GM10266 (cell line): Measurements from ENCODE around the gene MRGPRX4.
A peak's percentile ranks its signal among the peaks of the same experiment; 100 is the strongest.
"Not testable (repeated sequence)": the region's sequence is repeated elsewhere in the genome, so short reads cannot be mapped to it uniquely, and the experiment has no call there.

Source experiments
- DNase-seq: peaks from one replicate; pipeline ENCODE4 v3.0.0; 2012; ENCODE audit errors: extremely low spot score
- TF ChIP-seq, protein P1 (sequence below): IDR thresholded peaks from 2 replicates; pipeline ENCODE4 v1.5.1; 2012; ENCODE audit warnings: mild to moderate bottlenecking, low read depth; ENCODE audit not compliant: control insufficient read depth, insufficient read depth; ENCODE audit errors: missing control alignments

The MRGPRX4 gene

DNA sequence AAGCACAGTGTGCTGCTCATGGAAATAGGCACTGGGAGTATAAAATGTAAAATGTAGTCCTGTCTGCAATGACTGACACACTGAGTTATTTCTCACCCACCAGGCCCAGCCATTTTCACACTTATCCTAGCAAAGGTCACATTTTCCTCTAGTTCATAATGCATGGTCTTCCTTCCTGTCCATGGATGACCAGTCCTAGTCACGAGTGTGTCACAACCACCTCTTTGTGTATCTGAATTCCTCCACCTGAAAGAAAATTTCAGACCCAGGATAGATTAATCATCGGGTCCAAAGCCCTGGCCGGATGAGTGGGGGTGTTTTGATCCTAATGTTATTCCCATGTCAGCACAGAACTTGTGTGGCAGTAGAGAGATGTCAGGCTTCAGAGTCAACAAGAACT lies at the start of gene MRGPRX4:
TSS of gene MRGPRX4 (plus strand) at position 172 of the 400 bp plus-strand sequence. CDS start 420 bp downstream, outside the sequence.
- DNase-seq, result no peak
- TF ChIP-seq, protein P1, sequence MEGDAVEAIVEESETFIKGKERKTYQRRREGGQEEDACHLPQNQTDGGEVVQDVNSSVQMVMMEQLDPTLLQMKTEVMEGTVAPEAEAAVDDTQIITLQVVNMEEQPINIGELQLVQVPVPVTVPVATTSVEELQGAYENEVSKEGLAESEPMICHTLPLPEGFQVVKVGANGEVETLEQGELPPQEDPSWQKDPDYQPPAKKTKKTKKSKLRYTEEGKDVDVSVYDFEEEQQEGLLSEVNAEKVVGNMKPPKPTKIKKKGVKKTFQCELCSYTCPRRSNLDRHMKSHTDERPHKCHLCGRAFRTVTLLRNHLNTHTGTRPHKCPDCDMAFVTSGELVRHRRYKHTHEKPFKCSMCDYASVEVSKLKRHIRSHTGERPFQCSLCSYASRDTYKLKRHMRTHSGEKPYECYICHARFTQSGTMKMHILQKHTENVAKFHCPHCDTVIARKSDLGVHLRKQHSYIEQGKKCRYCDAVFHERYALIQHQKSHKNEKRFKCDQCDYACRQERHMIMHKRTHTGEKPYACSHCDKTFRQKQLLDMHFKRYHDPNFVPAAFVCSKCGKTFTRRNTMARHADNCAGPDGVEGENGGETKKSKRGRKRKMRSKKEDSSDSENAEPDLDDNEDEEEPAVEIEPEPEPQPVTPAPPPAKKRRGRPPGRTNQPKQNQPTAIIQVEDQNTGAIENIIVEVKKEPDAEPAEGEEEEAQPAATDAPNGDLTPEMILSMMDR, result no peak

- DNase-seq, result not testable (repeated sequence)
These were observed 41.5 kb upstream of the MRGPRX4 start for GRCh38 chr11:18131115-18131514.

DNA sequence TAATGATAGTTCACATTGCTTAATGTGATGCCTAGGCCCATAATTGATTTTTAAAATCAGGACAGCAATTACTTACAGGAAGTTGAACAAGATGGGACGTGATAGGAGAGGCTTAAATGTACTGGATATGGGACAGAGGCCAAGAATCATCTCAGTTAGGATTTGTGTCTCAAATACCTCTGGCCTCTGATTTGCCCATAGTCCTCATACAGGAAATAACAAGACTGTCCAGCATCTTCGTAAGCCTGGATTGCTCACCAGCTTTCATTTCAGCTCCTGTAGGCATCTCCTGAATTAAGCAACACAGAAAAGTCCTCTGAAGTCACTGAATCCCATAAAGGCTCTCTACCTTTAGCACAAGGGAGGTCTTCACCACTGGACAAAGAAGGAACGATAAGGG lies 40.3 kb upstream of the MRGPRX4 start, which contains the start of gene MRGPRX3:
TSS of gene MRGPRX3 (plus strand) at position 231 of the 400 bp plus-strand sequence. CDS start 4,632 bp downstream, outside the sequence.
- TF ChIP-seq, protein P1, result no peak
- DNase-seq, result no peak

GRCh38 chr11:18135308-18135707 lies 37.3 kb upstream of the MRGPRX4 start:
- DNase-seq, result no peak
- TF ChIP-seq, protein P1, result no peak

- DNase-seq, result no peak
- TF ChIP-seq, protein P1, result no peak
These were observed 35.3 kb upstream of the MRGPRX4 start for GRCh38 chr11:18137186-18137800.

GRCh38 chr11:18140145-18140544 lies 32.5 kb upstream of the MRGPRX4 start:
- TF ChIP-seq, protein P1, result no peak
- DNase-seq, result no peak

DNA sequence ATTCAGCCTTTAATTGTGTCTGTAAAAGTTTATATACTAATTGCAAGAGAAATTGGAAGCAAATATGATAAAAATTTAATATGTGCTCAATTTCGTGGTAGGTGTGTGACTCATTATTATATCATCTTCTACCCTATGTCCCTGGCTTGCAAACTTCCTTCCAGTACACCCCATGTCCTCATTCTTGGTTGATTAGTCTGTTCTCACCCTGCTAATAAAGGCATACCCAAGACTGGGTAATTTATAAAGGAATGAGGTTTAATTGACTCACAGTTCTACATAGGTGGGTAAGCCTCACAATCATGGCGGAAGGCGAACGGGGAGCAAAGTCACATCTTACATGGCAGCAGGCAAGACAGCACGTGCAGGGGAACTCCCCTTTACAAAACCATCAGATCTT lies 28.4 kb upstream of the MRGPRX4 start:
- DNase-seq, result no peak
- TF ChIP-seq, protein P1, result no peak

GRCh38 chr11:18145025-18145424 lies 27.6 kb upstream of the MRGPRX4 start:
- TF ChIP-seq, protein P1, result peak; percentile 19
- no peak for DNase-seq
